ENCODE measurements around the gene CLMP. TPM values are rescaled to one million over a fixed set of nuclear protein-coding genes. Genes with fewer than 3 reads are reported as not detected.
A peak's percentile ranks its signal among the peaks of the same experiment; 100 is the strongest.

Gene CLMP
- total and polyA plus RNA-seq, 9 of the 15 experiments (the other 6 are each of a cell fraction or from before 2014, with no cell fraction given) = 0.02 to 0.15 (median 0.03) TPM; not detected in 6

DNA sequence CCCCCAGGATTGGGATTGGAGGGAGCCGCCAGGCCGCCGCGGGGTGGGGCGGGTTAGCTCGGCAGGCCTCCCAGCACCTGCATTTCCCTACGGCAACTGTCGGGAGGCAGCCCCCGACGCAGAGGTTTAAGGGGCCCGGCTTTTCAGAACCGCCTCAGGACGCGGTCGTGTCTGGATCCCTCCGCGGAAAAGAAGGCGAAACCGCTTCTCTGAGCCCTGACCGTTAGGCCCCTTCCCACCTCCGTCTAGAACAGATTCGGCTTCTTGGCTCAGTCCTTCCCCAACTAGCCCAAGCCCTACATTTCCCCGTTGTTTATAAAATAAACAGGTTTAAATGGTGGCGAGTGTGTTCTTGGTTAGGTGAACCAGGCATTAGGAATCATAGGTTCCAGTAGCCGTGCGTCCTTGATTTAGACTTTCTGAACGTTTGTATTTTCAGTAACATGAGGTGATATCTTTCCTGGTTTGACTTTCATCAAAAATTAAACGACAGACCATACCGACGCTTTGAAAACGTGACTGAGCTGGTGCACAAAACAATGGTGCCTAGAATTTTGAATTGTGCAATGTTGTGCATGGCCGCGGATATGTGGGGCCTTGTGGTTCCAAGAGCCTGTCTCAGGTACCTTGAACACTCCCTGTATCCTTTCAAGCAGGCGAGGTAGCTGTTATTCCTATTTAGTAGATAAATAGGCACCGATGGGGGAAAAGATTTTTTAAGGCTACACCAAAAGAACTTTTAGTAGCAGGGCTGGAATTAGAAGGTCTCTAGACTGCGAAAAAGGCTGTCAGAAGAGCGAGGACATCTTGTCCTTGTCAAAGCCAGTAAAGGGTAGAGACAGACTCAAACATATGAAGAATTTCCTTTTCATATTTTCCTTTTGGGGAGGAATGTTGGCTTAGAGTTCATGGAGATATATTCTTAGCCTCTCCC is 131.9 kb downstream of the CLMP start (continued):
- TF ChIP-seq ZNF584 (CRISPR knock-in tag; IDR thresholded peaks at IDR 0.05; ENCODE audit: low read depth) (0 out of 2 replicates have a peak, but pooled peaks have one; percentile 47), ZNF175 (CRISPR knock-in tag; IDR thresholded peaks at IDR 0.05; ENCODE audit: low read depth) (0 out of 2 replicates have a peak, but pooled peaks have one; percentile 20), SMARCA5 (IDR thresholded peaks at IDR 0.05) (no peak), POLR2G (IDR thresholded peaks at IDR 0.05; ENCODE audit: low read depth, low read length) (peak; percentile 51), RBM14 (IDR thresholded peaks at IDR 0.05; ENCODE audit: borderline replicate concordance, insufficient read depth, low read depth, low read length) (peak; percentile 96; the same call in 1 of the 2 replicates)
- TF ChIP-seq, protein P1, sequence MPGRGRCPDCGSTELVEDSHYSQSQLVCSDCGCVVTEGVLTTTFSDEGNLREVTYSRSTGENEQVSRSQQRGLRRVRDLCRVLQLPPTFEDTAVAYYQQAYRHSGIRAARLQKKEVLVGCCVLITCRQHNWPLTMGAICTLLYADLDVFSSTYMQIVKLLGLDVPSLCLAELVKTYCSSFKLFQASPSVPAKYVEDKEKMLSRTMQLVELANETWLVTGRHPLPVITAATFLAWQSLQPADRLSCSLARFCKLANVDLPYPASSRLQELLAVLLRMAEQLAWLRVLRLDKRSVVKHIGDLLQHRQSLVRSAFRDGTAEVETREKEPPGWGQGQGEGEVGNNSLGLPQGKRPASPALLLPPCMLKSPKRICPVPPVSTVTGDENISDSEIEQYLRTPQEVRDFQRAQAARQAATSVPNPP (IDR thresholded peaks at IDR 0.05; ENCODE audit: borderline replicate concordance, insufficient read depth, insufficient read length) = no peak

Measured in K562 (cell line).